CD4-positive, alpha-beta T cell treated with Interleukin-4 for 4 hours (primary cell): Measurements from ENCODE around the gene GNB1.

ENCODE experiments used
- DNase-seq: peaks from one replicate; pipeline ENCODE4 v3.0.0-alpha.2; 2020

GNB1 gene

DNA sequence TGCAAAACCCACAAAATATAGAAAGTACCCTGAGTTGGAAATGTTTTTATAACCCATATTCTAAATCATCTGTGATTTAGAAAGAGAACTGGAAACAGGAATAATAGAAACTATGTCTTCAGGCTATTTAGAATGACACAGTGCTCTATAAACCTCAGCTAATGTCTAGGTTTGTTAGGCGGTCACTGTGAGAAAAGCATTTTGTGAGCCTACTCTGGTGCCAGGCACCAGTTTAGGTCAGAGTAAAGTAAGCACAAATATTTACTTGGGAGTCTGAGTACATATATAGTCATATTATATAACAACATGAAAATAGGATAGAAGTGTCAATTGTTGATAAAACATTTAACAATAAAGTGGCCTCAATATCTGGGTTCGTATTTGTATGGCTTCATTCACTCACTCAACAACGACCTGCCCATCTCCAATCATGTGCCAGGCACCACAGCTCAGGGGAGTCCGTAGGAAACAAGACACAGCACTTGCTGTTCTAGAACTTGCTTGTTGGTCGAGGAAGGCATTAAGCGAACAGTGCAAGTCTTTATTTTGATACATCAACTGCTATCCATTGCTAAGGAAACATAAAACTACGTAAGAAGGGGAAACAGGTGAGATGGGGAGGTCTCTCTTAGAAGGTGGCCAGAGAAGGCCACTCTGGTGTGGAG is 37.2 kb downstream of the GNB1 start:
- no peak for DNase-seq

DNA sequence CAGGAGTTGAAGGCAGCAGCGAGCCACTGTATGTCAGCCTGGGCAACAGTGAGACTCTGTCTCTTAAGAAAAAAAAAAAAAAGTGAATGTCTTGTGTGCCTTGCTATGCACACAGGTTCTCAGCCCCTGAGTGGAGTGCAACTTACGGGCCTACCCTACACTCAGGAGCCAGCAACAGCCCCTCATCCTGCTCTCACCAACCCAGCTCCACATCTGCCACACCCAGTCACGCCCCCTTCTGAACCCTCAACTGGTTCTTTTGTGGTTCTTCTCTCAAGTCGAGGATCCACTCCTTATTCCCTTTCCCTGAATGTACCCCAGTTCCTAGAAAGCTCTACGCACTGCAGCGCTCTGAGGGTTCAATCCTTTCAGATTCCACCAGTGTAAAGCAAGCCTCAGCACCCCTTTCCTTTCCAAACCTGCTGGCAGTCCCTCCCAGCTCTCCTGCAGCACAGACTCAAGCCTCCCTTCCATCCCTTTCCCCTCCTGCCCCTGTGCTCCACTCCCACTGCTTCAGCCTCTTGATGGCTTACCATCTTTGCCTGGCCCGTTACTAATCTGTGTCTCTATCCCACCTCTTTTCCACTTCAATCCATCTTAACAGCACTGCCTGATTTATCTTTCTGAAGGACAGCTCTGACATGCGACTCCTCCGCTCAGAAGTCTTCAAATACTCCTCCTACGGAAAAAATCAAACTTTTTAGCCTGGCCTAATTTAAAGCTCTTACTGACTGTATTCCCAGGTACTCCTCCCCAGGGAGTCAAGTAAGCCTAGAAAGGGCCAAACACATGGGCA is 38.1 kb downstream of the GNB1 start:
- no peak for DNase-seq

DNA sequence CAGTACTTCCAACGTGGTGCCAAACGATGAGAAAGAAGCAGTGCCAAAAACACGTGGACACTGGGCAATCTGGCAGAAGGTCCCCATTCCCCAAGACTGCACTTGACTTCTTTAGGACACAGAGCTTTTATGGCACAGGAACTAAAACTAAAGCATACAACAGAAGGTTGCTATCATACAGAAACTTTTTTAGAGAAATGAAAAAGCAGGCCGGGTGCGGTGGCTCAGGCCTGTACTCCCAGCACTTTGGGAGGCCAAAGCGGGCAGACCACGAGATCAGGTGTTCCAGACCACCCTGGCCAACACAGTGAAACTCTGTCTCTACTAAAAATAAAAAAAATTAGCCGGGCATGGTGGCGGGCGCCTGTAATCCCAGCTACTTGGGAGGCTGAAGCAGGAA is 43.0 kb downstream of the GNB1 start:
- no peak for DNase-seq

DNA sequence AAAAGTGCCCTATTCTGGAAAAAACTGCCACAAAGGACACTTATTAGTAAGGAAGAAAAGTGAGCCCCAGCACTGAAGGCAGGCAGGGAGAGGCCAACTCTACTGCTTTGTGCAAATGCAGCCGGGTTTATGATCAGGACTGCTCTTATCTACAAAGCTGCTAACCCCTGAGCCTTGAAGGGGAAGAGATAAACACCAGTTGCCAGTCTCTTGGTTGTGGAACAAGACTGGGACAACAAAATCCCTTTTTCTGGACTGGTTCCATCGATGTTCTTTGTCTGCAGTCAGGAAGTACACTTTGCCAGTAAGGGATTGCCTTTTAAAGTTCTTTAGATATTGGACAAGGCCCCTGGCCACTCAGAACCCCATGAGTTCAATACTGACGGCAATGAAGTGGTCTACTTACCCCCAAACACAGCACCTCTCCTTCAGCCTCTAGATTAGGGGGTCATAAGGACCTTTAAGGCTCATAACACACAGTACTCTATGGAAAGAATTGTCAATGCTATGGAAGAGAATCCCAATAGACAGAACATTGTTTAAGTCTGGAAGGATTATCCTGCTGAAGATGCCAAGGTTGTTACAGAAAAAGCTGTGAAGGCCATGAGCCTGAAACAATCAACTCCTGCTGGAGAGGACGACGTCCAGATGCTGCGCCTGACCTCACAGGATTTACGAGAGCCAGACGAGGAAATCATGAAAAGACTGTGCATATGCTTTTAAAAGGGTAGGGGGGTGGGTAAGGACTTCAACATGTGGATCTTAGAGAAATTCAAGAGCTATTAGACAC is 43.6 kb downstream of the GNB1 start:
- no peak for DNase-seq

DNA sequence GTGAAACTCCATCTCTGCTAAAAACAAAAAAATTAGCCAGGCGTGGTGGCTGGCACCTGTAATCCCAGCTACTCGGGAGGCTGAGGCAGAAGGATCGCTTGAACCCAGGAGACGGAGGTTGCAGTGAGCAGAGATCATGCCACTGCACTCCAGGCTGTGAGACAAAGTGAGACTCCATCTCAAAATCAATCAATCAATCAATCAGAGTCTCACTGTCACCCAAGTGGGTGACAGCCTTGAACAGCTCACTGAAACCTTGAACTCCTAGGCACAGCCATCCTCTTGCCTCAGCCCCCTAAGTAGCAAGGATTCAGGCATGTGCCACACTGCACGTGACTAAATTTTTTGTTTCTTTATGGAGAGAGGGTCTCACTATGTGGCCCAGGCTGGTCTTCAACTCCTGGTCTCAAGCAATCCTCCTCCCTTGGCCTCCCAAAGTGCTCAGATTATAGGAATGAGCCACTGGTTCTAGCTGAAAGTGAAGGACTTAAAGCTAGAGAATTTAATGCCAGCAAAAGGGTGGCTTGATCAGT is 44.4 kb downstream of the GNB1 start:
- no peak for DNase-seq

DNA sequence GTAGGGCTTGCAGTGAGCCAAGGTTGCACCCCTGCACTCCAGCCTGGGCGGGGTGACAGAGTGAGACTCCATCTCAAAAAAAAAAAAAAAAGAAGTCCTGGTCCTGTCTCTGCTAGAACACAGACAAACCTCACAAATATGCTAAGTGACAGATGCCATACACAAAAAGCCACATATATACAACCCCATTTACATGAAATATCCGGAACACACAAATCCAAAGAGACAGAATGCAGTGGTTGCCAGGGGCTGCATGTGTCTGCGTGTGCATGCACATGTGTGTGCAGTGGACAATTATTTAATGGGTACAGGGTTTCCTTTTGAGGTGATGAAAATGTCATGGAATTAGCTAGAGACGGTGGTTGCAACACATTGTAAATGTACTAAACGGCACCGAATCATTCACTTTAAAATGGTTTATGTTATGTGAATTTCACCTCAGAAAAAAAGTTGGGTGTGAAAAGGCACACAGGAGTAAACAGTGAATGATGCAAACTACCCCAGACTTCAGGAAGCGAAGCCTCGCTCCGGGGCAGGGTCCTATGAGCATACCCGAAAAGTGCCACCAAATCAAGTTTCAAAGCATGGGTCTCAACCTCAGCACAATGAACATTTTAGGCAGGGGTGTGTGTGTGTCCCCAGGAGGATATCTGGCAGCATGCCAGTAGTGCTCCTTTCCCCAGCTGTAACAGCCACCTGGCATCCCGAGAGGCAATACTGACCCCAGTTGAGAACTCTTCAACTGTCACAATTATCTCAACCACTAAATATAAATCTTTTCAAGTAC is 48.3 kb downstream of the GNB1 start:
- DNase-seq = no peak

DNA sequence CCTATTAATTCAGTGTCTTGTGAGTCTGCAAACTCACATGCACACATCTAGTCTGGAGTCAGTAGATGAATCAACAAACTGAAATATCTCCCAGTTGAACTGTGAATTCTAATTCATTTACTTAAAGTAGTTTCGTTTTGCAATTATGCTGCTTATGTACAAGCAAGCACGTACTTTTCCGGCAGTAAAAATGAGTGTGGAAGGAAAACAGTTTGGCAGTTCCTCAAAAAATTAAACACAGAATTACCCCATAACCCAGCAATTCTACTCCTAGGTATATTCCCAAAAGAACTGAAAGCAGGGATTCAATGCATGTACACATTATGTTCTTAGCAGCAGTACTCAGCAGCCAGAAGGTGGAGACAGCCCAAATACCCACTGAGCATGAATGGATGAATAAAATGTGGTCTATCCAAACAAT is 49.3 kb downstream of the GNB1 start:
- DNase-seq = no peak

DNA sequence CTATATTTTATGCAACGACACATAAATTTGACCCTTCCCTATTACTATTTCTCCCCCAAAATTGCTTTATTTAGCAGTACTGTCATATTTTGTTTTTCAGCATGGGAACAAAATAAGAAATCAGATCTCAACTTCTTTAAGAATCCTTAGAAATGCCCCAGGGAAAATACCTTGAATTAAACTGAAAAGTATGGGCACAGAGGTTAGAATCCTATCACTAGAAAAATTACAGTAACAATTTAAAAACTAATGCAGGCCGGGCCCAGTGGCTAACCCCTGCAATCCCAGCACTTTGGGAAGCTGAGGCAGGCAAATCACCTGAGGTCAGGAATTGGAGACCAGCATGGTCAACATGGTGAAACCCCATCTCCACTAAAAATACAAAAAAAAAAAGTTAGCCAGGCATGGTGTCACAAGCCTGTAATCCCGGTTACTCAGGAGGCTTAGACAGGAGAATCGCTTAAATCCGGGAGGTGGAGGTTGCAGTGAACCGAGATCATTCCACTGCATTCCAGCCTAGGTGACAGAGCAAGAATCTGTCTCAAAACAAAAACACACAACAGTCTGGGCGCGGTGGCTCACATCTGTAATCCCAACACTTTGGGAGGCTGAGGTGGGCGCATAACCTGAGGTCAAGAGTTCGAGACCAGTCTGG is 51.4 kb downstream of the GNB1 start:
- no peak for DNase-seq

DNA sequence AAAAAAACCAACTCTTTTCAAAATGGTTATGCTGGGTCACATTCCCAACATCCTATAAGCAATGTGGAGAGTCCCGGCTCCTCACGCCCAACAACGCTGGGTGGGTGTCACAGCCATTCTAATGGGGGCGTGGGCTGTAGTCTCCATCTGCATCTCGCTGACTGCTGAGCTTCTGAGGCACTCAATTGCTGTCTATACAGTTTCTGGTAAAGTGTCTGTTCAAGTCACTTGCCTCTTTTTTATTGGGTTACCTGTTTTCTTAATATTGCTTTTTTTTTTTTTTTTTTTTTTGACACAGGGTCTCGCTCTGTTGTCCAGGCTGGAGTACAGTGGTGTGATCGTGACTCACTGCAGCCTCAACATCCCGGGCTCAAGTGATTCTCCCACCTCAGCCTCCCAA is 54.8 kb downstream of the GNB1 start:
- DNase-seq = no peak

DNA sequence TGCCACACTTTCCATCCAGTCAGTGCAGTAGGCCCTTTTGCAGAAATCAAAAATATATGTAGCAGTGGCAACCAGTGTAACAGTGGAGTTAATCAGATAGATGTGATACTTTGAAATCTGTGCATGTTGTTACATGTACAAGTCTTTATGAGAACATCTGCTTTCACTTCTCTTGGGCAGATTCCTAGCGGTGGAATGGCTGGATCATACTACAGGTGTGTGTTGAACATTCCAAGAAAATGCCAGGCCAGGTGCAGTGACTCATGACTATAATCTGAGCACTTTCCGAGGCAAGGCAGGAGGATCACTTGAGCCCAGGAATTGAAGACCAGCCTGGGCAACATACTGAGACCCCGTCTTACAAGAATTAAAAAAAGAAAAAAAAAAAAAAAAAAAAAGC is 55.3 kb downstream of the GNB1 start:
- DNase-seq = no peak

DNA sequence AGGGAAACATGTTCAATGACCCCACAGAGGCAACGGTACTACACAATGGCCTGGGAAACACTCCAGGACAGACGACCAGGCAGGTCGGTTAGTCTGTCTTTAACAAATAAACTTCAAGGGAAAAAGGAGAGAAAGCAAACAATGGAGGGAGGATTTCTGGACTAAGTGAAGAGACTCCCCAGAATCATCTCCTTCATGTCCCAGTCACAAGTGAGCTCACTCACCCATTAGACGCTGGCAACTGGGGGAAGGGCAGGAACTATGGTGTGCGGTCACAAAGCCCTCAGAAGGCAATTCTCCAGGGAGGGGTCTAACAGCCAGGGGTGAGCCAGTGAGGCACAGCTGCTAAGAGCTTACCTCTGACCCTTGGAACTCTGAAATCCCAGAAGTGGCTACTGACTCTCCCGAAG is 57.0 kb downstream of the GNB1 start:
- DNase-seq = no peak

DNA sequence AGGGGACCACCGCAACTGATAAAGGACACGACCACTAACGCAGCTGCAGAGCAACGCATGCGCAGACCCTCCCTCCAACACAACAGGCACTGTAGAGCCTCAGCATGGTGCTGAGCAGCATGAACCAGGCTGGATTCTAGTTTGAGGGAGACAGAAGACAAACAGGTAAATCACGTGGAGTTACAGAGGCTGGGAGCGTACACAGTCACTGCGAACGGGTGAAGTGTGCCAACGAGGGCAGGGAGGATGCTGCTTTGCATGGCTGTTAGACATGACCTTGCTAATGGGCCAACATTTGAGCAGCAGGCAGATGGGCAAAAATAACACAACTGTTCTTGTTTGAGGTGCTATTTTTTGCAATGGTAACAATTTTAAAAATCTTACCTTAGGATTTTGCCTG is 57.4 kb downstream of the GNB1 start:
- DNase-seq = no peak

DNA sequence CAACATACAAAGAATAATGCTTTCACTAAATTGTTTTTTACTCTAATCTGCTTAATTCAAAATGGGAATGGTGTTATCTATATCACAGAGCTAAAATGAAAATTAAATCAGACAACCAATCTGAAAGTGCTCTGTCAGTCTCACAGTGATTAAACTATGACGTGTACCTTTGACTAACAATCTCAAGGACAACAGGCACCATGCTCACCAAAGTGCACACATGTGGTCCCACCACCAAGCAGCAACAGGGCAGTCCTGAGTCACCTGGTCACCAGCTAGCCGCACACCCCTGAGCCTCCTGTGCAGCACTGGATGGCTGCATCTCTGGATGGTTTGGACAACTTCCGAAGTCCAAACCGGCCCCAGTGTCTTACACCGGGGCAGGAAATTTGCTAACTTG is 58.1 kb downstream of the GNB1 start:
- no peak for DNase-seq

DNA sequence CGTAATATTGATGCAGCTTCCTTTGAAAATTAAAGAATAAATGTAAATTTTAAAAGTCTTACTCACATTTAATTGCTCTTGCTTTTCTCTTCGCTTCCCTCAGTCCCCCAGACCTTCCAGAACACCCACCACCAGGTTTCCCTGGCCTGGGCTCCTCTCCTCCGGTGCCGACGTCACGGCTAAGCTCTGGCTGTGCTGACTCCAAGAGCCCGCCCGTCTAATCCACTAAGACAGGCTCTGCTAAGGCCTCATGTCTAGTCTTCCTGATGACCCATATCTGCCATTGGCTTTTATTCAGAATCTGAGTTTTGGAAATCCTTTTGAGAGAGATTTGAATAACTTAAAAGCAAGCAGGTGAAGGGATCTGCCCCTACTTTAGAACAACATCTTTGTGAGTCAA is 58.7 kb downstream of the GNB1 start:
- DNase-seq = no peak

DNA sequence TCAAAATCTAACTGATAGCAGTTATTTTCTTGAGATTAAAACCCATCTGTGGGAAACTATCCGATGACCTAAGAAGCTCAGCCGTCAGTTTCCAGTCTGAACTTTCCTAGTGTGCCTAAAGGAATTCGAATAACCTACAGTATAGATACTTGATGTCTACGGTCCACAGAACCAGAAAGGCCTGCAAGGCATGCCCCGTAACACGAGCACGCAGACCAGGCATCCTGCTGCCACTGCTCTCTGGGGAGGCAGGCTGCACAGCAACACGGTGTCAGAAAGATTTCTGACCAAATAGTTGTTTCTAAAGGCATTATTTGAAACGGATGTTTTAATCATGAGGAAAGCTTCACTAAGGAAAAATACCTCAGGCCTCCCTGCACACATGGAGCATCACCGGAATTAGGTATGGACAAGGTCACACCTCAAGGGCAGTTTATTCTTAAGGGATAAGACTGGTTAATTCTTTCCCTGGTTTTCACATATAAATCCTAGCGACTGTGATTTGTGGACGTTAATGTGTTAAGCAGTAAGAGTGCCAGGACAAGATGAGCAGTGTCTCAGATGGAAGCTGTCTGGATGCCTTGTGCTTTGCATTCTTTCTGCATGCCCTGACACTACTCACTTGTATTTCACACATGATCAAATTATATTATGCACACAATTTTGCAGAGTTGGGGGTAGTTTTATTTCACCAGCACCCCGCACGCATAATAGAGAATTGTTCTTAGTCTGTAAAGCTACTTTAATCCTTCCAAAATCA is 63.6 kb downstream of the GNB1 start:
- DNase-seq = no peak

DNA sequence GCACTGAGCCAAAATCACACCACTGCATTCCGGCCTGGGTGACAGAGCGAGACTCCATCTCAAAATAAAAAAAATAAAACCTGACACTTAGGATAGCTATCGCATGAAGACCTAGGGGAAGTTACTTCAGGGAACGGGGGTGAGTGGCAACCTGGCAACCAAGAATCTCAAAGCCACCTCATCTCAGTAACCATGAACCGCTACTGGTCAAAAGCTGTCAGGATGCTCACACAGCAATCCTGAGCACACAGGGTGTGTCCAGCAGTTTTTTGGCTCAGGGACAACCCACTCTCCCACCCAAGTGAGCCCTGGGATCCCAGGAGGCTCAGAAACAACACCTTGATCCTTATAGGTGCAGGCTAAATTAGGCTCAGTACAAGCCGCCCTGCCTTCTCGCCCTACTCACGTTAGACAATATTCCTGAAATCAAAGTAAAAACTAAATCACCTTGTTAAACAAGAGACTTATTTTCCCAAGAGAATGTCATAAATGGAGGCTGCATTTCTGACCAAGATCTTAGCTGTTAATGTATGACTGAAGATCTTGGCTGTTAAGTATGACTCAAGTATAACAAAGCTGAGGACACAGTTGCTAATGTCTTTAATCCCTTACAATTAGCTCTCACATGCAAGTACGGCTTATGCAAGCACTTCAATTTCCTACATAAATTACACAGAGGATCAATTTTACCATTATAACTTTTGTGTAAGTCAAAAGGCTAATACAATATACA is 64.4 kb downstream of the GNB1 start:
- DNase-seq = no peak

DNA sequence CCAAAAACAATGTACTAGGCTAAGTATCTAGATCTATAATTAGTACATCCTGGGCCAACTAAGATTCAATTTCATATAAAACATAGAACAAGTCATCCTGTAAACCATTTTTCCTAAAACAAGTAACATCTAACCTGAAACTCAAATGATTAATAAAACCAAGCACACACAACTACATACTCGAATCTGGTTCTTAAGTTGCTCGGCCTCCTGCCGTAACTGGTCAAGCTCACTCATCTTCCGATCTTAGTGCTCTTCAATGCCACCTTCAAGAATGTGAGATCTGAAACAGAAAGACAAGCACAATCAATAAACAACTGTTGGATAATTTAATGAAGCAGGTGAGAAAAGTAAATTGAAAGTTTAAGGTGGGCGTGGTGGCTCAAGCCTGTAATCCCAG is 65.7 kb downstream of the GNB1 start:
- DNase-seq = no peak

DNA sequence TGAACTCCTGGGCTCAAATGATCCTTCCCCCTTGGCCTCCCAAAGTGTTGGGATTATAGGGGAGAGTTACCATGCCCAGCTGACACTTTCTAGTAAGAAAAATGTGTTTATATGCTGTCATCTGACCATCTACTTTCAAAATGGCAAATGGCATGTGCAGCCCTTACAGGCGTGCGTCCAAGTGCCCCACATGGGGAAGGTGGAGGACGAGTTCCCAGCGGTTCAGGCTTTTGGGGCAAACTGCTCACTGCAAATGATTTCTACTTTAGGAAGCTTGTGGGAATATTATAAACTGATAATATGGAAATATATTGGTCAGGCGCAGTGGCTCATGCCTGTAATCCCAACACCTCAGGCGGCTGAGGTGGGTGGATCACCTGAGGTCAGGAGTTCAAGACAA is 71.1 kb downstream of the GNB1 start:
- no peak for DNase-seq

DNA sequence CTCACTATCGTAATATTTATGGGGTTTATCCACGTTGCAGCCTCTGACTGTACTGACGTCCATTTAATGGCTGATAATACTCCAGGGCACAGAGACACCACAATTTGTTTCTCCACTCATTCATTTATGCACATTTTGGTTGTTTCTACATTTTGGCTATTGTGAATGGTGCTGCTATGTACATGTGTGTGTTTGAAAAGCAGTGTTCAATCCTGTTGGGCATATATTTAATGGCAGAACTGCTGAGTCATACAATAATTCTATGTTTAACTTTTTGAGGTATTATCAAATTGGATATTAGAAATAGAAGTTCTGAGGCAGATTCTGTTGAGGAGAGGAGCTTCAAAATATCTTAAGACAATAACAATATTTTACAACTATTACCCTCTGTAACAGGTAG is 73.7 kb downstream of the GNB1 start:
- DNase-seq = no peak

DNA sequence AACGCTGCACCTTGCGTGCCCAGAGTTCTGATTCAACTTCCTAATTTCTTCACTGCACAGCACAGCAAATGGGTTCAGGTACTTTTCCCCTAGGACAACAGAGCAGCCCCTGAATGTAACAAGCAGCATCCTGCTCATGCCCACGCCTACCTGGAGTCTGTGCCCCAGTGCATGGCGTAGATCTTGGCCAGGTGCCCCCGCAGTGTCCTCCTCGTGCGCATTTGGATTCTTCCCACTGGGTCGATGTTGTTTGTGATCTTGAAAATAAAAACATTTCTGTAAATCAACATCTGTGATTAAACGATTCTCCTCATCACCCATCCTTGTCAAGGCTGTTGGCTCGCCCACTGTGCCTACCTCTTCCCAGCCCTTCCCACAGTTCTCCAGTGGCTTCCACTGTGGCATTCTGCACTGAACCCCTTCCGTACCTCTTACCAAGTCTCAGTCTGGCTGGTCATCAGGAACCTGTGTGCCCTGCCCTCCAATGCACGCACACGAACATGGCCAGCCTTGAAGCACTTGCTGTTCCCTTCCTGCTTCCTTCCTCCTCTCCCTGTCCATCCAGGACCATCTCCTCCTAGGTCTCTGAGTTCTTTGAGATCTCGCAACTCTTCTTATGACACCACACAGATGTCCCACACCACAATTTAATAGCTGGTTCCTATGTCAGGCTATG is 75.1 kb downstream of the GNB1 start:
- no peak for DNase-seq
